GM23338 (cell line): Measurements from ENCODE around the gene PPM1H. TPM values are rescaled to one million over a fixed set of nuclear protein-coding genes. Genes with fewer than 3 reads are reported as not detected.

Experiments
- ATAC-seq: fragments of 200-7000 bp; cut with Tn5 transposase; 3 replicates; pipeline ENCODE4 v1.9.1; 2020
- DNase-seq: peaks from one replicate; pipeline ENCODE4 v3.0.0-alpha.2; 2015; ENCODE audit warnings: low spot score
- H2AFZ ChIP-seq: fragments of 200-600 bp; sonication (generic); 2 replicates; pipeline ENCODE4 v1.8.0; 2016; ENCODE audit warnings: antibody characterized with exemption, mild to moderate bottlenecking, moderate library complexity
- H3F3A ChIP-seq: fragments of 200-600 bp; sonication (generic); replicated peaks from 2 replicates; pipeline ENCODE4 v1.8.0; 2017; ENCODE audit warnings: antibody characterized with exemption, mixed run types, low read depth
- H3K27ac ChIP-seq: fragments of 200-600 bp; sonication (generic); 2 replicates; pipeline ENCODE4 v1.6.1; 2016; ENCODE audit warnings: low read depth
- H3K27me3 ChIP-seq: fragments of 200-600 bp; sonication (generic); 2 replicates; pipeline ENCODE4 v1.8.0; 2016; ENCODE audit warnings: mild to moderate bottlenecking, mixed run types, moderate library complexity; ENCODE audit not compliant: insufficient read depth
- H3K36me3 ChIP-seq: fragments of 200-600 bp; sonication (generic); 2 replicates; pipeline ENCODE4 v1.8.0; 2016; ENCODE audit warnings: mild to moderate bottlenecking; ENCODE audit not compliant: insufficient read depth
- H3K4me1 ChIP-seq: fragments of 200-600 bp; sonication (generic); 2 replicates; pipeline ENCODE4 v1.8.0; 2016; ENCODE audit warnings: mild to moderate bottlenecking, moderate library complexity; ENCODE audit not compliant: insufficient read depth
- H3K4me2 ChIP-seq: fragments of 200-600 bp; sonication (generic); 2 replicates; pipeline ENCODE4 v1.7.1; 2017; ENCODE audit warnings: mixed run types
- H3K4me3 ChIP-seq: fragments of 200-600 bp; sonication (generic); 2 replicates; pipeline ENCODE4 v1.6.1; 2016; ENCODE audit warnings: mixed run types
- H3K79me2 ChIP-seq: fragments of 200-600 bp; sonication (generic); replicated peaks from 2 replicates; pipeline ENCODE4 v1.8.0; 2017; ENCODE audit warnings: mild to moderate bottlenecking; ENCODE audit not compliant: insufficient read depth
- H3K9me2 ChIP-seq: fragments of 200-600 bp; sonication (generic); 2 replicates; pipeline ENCODE4 v1.8.0; 2017; ENCODE audit not compliant: insufficient read depth
- H4K20me1 ChIP-seq: fragments of 200-600 bp; sonication (generic); replicated peaks from 2 replicates; pipeline ENCODE4 v1.8.0; 2017; ENCODE audit warnings: mild to moderate bottlenecking; ENCODE audit not compliant: insufficient read depth
- H3K27ac Mint-ChIP-seq: 2 replicates; pipeline ENCODE4 v1.8.0; 2020; ENCODE audit warnings: inconsistent platforms, mild to moderate bottlenecking, moderate library complexity, mixed read lengths
- H3K27me3 Mint-ChIP-seq: 3 replicates; pipeline ENCODE4 v1.8.0; 2022; ENCODE audit warnings: low read depth, mild to moderate bottlenecking, moderate library complexity, mixed read lengths, inconsistent platforms; ENCODE audit not compliant: insufficient read depth, poor library complexity
- H3K36me3 Mint-ChIP-seq: 3 replicates; pipeline ENCODE4 v1.8.0; 2021; ENCODE audit warnings: low read depth, mild to moderate bottlenecking, inconsistent platforms, moderate library complexity, mixed read lengths
- H3K4me1 Mint-ChIP-seq: 3 replicates; pipeline ENCODE4 v1.8.0; 2020; ENCODE audit warnings: mild to moderate bottlenecking, inconsistent platforms, mixed read lengths
- H3K4me3 Mint-ChIP-seq: 3 replicates; pipeline ENCODE4 v1.8.0; 2021; ENCODE audit warnings: moderate library complexity, mild to moderate bottlenecking, inconsistent platforms, mixed read lengths
- H3K9me3 Mint-ChIP-seq: 3 replicates; pipeline ENCODE4 v1.8.0; 2020; ENCODE audit warnings: moderate library complexity, mild to moderate bottlenecking, inconsistent platforms, mixed read lengths
- EZH2 ChIP-seq: fragments of 200-600 bp; sonication (generic); IDR thresholded peaks from one replicate; pipeline ENCODE4 v1.8.0; 2017; ENCODE audit warnings: antibody characterized with exemption, mild to moderate bottlenecking, low read depth; ENCODE audit not compliant: unreplicated experiment
- JUNB ChIP-seq: IDR thresholded peaks from one replicate; pipeline ENCODE4 v1.6.1; 2016; ENCODE audit warnings: antibody characterized with exemption; ENCODE audit not compliant: unreplicated experiment
- POLR2AphosphoS5 ChIP-seq: IDR thresholded peaks from 2 replicates; pipeline ENCODE4 v1.6.1; 2016; ENCODE audit warnings: antibody characterized with exemption, low read depth
- STAT1 ChIP-seq: IDR thresholded peaks from one replicate; pipeline ENCODE4 v1.6.1; 2016; ENCODE audit warnings: antibody characterized with exemption; ENCODE audit not compliant: unreplicated experiment
- ZNF114 ChIP-seq: fragments of 250-450 bp; sonication (Bioruptor Pico); IDR thresholded peaks from 2 replicates; pipeline ENCODE4 v1.5.0; 2020; ENCODE audit warnings: mild to moderate bottlenecking, moderate library complexity
- polyA plus RNA-seq: library from polyadenylated mRNA; unstranded; fragments of >200 nt; fragmentation: Nextera tagmentation; extraction: Ambion mirVana; gene quantifications from 2 replicates; pipeline ENCODE4 v1.2.1, GENCODE V29; 2016
- total RNA-seq: library from RNA; depleted of rRNA; stranded (reverse); fragments of >200 nt; shearing (Covaris generic); gene quantifications from 2 replicates; pipeline ENCODE4 v1.2.3, GENCODE V29; 2014
- TF ChIP-seq, protein P1 (sequence below): IDR thresholded peaks from 2 replicates; pipeline ENCODE4 v1.6.1; 2016; ENCODE audit warnings: antibody characterized with exemption
- TF ChIP-seq, protein P2 (sequence below): IDR thresholded peaks from one replicate; pipeline ENCODE4 v1.6.1; 2018; ENCODE audit warnings: antibody characterized with exemption; ENCODE audit not compliant: unreplicated experiment
- TF ChIP-seq, protein P3 (sequence below), 2 experiments: fragments of 200-600 bp in 1 of 2; sonication (generic) in 1 of 2; conservative IDR thresholded peaks; 2 replicates each; pipeline versions ENCODE4 v1.5.1 to v1.6.1; 2016 to 2017; ENCODE audit warnings: antibody characterized with exemption in 2 of 2, low read depth in 2 of 2, mild to moderate bottlenecking in 2 of 2, moderate library complexity in 1 of 2

The PPM1H gene
- total and polyA plus RNA-seq, 2 experiments from 2014 or later = 11.4 to 41.2 TPM

DNA sequence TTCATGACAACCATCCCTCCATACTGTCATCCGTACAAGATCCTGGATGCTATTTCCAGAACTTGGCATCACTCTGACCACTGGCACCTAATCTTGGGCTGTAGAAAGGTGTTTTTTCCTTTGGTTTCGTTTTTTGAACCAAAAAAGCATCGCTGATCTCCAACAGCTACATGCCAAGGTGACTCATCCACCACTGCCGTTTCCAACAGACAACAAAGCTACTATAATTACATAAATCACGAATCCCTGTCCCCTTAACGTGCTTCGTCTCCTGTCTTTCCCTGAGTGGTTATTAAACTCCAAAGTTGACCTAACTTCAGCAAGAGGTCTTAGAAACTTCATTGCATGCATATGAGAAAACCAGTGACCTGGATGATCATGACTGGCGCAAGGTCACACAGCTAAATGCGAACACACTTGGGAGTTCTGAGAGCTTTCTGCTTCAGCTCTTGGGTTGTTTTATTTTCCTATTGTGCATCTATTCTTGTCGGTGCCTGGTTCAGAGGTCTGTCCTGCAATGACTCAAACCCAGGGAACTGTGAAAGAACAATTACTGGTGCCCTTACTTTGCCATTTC is 99.9 kb downstream of the PPM1H start:
- no peak for ATAC-seq
- Histone ChIP-seq H3K79me2 (peaks cover 19% of the 10 kb centered on the region), H3F3A (no peaks in the 10 kb centered on the region), H2AFZ (no peak overlapping the region), H3K4me3 (no peak overlapping the region), H3K27me3 (no peaks in the 10 kb centered on the region), H4K20me1 (no peaks in the 10 kb centered on the region; the same call in none of the 2 replicates), H3K27ac (no peak overlapping the region), H3K4me1 (no peaks in the 10 kb centered on the region; the same call in 1 of the 2 replicates), H3K4me2 (no peak overlapping the region), H3K9me2 (0 out of 2 replicates have a peak, but pooled peaks cover 4% of the 10 kb centered on the region), H3K36me3 (0 out of 2 replicates have a peak, but pooled peaks cover 5% of the 10 kb centered on the region)
- Mint-ChIP-seq H3K9me3 (no peaks in the 10 kb centered on the region; the same call in 2 of the 3 replicates), H3K4me3 (no peak overlapping the region), H3K27me3 (peaks cover 10% of the 10 kb centered on the region), H3K27ac (no peak overlapping the region), H3K36me3 (peaks cover 11% of the 10 kb centered on the region), H3K4me1 (peaks cover 15% of the 10 kb centered on the region)
- no peak for DNase-seq
- TF ChIP-seq ZNF114 (CRISPR knock-in tag) (no peak), STAT1 (no peak), EZH2 (no peak)
- TF ChIP-seq, protein P1, sequence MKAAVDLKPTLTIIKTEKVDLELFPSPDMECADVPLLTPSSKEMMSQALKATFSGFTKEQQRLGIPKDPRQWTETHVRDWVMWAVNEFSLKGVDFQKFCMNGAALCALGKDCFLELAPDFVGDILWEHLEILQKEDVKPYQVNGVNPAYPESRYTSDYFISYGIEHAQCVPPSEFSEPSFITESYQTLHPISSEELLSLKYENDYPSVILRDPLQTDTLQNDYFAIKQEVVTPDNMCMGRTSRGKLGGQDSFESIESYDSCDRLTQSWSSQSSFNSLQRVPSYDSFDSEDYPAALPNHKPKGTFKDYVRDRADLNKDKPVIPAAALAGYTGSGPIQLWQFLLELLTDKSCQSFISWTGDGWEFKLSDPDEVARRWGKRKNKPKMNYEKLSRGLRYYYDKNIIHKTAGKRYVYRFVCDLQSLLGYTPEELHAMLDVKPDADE = no peak

DNA sequence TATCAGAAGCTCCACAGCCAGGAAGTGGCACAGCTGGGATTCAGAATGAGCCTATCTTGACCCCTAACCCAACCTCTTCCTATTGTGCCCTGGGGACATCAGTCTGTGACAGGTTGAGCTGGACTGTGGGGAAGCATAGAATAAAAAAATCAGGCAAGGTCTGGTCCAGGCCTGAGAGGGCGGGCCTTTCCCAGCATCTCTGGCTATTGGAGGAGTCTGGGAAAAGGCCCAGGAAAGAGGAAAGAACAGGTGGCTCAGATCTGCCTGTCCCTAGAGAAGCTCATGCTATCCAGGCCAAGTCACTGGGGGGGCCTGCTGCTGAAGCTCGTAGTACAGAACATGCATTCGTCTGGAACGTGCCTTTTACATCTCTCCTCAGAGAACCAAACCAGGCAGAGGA is 100.5 kb downstream of the PPM1H start:
- H3K4me2 ChIP-seq = no peak overlapping the region
- TF ChIP-seq ZNF114 (CRISPR knock-in tag) = no peak
- TF ChIP-seq, protein P2, sequence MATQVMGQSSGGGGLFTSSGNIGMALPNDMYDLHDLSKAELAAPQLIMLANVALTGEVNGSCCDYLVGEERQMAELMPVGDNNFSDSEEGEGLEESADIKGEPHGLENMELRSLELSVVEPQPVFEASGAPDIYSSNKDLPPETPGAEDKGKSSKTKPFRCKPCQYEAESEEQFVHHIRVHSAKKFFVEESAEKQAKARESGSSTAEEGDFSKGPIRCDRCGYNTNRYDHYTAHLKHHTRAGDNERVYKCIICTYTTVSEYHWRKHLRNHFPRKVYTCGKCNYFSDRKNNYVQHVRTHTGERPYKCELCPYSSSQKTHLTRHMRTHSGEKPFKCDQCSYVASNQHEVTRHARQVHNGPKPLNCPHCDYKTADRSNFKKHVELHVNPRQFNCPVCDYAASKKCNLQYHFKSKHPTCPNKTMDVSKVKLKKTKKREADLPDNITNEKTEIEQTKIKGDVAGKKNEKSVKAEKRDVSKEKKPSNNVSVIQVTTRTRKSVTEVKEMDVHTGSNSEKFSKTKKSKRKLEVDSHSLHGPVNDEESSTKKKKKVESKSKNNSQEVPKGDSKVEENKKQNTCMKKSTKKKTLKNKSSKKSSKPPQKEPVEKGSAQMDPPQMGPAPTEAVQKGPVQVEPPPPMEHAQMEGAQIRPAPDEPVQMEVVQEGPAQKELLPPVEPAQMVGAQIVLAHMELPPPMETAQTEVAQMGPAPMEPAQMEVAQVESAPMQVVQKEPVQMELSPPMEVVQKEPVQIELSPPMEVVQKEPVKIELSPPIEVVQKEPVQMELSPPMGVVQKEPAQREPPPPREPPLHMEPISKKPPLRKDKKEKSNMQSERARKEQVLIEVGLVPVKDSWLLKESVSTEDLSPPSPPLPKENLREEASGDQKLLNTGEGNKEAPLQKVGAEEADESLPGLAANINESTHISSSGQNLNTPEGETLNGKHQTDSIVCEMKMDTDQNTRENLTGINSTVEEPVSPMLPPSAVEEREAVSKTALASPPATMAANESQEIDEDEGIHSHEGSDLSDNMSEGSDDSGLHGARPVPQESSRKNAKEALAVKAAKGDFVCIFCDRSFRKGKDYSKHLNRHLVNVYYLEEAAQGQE = no peak
- TF ChIP-seq, protein P1 = no peak
- no peak for TF ChIP-seq POLR2AphosphoS5
- TF ChIP-seq, protein P3, sequence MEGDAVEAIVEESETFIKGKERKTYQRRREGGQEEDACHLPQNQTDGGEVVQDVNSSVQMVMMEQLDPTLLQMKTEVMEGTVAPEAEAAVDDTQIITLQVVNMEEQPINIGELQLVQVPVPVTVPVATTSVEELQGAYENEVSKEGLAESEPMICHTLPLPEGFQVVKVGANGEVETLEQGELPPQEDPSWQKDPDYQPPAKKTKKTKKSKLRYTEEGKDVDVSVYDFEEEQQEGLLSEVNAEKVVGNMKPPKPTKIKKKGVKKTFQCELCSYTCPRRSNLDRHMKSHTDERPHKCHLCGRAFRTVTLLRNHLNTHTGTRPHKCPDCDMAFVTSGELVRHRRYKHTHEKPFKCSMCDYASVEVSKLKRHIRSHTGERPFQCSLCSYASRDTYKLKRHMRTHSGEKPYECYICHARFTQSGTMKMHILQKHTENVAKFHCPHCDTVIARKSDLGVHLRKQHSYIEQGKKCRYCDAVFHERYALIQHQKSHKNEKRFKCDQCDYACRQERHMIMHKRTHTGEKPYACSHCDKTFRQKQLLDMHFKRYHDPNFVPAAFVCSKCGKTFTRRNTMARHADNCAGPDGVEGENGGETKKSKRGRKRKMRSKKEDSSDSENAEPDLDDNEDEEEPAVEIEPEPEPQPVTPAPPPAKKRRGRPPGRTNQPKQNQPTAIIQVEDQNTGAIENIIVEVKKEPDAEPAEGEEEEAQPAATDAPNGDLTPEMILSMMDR (conservative IDR thresholded peaks at IDR 0.05; ENCODE audit: low read depth in 2 of 2) = no peak
- no peak for TF ChIP-seq JUNB

More for the DNA sequence above, 100.5 kb downstream of the PPM1H start:
- Histone ChIP-seq H3K79me2 (peaks cover 15% of the 10 kb centered on the region), H3K4me1 (no peaks in the 10 kb centered on the region; the same call in 1 of the 2 replicates), H3F3A (no peaks in the 10 kb centered on the region), H3K9me2 (0 out of 2 replicates have a peak, but pooled peaks cover 4% of the 10 kb centered on the region), H3K36me3 (0 out of 2 replicates have a peak, but pooled peaks cover 5% of the 10 kb centered on the region), H3K4me3 (no peak overlapping the region), H3K27me3 (no peaks in the 10 kb centered on the region), H2AFZ (no peak overlapping the region), H3K27ac (no peak overlapping the region), H4K20me1 (no peaks in the 10 kb centered on the region; the same call in none of the 2 replicates)
- Mint-ChIP-seq H3K9me3 (no peaks in the 10 kb centered on the region), H3K27me3 (peaks cover 10% of the 10 kb centered on the region), H3K36me3 (peaks cover 11% of the 10 kb centered on the region; the same call in 2 of the 3 replicates), H3K27ac (no peak overlapping the region), H3K4me1 (peaks cover 15% of the 10 kb centered on the region), H3K4me3 (no peak overlapping the region)
- ATAC-seq (no peak), DNase-seq (no peak)
